Measurements from ENCODE around the gene YTHDF2.

YTHDF2 gene

DNA sequence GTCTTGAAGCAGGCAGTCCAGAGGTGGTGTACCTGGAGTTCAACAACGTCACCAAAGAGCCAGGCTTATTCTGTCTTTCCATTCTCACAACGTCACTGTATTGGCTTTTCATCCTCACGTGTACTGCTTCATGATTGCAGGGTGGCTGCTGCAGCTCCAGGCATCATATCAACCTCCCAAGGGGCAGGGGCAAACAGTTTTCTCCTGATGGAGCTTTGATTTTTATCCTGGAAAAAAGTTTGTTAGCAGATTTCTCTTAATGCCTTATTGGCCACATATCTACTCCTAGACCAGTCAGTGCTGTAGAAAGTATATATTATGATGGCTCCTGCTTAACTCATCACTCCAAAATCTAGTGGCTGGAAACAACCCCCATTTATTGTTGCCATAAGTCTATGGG is 66.9 kb downstream of the YTHDF2 start:
- no peak for DNase-seq

DNA sequence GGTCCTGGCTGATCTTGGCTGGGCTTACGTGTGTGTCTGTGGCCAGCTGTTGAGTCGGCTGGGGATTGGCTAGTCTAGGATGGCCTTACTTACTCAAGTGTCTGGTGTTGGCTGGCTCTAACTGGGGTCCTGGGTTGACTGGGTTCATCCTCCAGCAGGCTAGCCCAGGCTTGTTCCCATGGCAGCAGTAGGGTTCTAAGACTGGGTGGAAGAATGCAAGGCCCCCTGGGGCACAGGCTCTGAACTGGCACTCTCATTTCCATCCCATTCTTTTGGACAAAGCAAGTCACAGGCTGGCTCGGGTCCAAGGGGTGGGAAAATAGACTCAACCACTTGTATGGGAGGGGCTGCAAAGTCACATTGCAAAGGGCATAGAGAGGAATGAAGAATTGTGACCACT is 67.3 kb downstream of the YTHDF2 start:
- DNase-seq = no peak

DNA sequence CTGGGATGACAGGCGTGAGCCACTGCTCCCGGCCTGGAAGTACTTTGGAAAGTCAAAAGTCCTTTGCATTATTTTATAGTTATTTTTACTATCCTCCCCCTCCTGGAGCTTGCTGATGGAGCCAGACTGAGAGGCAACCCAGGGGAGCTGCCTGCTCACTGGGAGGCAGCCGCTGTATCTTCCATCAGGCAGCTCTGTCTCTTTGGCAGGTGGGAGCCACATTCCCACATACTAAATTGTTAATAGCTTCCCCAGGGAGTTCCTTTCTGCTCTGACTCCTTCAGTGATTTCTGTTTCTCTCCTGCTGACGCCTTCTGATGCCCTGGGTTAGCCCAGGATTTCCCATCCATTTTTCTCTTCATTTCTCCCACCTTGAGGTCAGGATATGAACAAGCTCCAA is 70.3 kb downstream of the YTHDF2 start:
- DNase-seq = no peak

DNA sequence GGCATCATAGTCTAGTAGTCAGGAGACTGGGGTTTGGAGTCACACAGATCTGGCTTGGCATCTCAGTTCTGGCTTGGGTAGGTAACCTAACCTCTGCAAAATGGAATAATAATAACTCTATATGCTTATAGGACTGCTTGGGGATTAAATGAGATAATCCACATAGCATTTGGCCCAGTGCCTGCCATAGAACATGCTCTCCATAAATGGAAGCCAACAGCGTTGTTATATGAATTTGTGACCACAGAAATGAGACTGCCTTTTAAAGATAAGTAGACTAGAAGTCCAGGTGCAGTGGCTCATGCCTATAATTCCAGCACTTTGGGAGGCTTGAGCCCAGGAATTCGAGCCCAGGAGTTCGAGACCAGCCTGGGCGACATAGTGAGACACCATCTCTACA is 71.2 kb downstream of the YTHDF2 start:
- DNase-seq = no peak

DNA sequence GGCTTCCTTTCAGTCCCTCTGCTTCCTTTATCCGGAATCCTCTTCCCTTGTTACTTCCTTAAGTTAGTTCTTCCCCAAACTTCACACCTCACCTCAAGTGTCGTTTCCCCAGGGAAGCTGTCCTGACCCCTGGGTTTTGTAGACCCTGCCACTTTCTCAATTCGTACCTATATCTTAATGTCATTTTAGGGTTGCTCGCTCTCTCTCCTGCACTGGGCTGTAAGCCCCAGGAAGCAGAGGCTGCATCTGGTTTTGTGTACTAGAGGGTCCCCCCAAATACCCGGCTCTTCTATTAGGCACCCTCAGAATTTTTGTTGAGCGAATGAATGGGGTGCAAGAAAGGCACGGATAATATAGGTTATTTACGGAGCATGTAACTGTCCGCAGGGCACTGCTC is 74.6 kb downstream of the YTHDF2 start:
- DNase-seq = no peak

DNA sequence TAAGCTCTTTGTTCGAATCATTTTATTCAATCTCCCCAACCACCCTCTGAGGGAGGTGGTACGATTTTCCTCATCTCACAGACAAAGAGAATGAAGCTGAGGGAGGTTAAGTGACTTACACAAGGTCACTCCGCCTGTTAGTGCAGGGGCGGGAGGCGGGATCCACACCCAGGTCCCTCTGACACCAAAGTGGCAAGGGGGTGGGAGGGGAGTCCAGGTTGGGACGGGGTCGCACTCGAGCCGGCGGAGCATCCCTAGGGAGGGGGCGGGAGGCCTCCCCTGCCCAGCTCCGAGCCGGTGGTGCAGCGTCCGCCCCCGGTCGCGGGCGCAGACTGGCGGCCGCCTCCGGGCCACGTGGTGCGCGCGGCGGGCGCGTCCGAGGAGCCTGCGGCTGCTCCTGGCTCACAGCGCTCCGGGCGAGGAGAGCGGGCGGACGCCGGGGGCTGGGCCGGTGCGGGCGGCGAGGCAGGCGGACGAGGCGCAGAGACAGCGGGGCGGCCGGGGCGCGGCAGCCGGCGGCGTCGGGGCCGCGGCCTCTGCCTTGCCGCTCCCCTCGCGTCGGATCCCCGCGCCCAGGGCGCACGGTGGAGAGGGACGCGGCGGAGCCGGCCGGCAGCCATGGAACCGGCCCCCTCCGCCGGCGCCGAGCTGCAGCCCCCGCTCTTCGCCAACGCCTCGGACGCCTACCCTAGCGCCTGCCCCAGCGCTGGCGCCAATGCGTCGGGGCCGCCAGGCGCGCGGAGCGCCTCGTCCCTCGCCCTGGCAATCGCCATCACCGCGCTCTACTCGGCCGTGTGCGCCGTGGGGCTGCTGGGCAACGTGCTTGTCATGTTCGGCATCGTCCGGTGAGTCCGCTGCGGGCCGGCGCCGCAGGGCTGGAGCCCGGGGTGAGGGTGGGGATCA is 75.3 kb downstream of the YTHDF2 start, which contains the start of gene OPRD1:
TSS of gene OPRD1 (plus strand) at position 405 of the 903 bp plus-strand sequence. CDS start at position 619, 214 bp downstream.
- no peak for DNase-seq

DNA sequence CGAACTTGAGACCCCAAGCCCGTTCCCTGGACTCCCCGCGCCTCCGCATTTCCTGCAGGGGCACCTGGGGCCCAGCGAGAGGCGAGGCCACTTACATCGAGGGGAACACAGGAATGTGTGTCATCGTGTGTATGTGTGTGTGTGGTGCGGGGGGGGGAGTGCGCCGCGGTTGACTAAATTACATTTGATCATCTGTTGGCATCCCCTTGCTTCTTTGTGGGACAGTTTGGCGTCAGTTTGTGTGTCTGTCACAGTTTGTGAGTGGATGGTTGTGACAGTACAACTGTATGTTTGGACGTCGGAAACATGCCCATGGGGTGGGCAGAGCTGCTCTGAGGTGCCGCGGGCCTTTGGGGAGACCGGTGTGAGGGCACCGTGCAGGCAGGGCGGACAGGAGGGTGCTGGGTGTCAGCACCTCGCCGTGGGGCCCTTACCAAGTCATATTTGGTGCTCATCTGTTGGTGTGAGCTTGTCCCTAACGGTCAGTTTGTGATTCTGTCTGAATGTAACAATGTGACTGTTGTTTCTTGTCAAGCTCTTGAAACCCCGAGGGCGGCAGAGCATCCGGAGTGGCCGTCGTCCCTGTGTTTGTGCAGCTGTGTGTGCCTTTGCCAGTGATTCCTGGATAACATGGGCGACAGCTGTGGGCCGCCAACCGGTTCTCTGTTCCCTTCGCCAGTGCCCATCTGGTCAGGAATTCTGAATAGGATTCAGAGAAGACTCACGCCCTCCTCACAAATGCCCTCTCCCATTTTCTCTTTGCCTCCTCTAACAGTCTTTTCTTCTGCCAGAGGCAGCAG is 76.1 kb downstream of the YTHDF2 start:
- no peak for DNase-seq

DNA sequence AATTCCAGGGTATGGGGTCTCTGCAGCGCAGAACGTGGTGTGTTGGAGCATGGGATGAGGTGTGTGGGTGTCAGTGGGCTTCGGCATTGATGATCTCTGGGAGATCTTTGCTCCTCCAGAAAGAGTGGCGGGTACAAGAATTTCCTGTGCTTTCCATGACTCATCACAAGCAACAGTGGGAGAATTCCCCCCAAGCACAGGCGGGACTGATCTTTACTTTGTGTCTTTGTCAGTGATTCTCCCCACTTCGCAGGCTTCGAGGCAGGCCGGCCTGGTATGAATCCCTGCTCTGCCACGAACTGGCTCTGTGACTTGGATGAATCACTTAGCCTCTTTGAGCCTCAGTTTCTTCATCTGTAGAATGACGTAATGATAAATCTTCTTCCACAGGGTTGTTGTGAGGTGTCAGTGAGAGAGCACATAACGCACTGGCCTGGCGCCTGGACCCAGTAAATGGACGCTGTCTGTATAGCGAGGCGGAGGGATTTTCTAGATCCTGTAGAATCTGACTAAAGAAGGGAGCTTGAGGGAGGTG is 77.3 kb downstream of the YTHDF2 start:
- DNase-seq = no peak

DNA sequence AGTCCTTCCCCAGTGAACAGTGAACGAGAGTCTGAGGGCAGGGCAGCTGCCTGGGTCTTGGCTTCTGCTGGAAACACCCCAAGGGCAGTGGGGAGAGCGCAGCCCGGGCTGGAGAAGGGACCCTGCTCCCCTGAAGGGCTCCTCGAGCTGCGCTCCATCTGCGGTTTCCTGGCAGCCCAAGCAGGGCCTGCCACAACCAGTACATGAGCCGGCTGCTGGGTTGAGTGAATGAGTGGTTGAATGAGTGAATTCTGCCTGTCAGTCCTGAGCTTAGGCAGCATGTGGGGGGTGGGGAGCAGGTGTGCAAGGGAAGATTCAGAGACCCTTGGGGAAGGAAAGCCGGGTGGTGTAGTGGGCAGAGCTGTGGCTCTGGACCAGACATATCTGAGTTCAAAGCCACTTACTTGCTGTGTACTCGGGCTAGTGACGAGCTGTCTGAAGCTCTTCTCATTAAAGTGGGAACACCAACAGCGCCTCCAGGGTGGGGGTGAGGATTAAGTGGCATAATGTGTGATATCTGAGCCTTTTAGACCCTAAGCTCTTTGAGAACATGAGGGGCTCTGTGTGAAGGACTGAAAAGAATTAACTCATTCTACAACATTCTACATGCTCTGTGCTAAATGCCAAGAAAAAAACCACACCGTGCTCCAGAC is 78.9 kb downstream of the YTHDF2 start:
- DNase-seq = no peak

DNA sequence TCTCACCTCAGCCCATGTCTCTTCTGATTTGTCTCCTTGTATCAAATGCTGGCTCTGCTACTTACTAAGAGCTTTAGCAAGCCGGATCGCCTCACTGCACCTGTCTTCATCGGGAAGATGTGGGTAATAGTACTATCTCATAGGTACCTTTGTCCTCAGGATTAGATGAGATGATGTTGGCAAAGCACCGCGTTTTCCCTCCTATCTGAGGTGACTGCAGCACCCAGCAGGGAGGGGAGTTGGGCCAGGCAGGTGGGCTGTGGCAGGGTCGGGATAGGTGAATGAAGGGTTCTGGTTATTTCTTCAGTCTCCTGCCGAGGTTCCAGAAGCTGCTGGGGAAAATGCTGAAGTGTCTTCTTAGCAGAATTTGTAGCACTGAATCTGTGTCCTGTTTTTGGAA is 80.4 kb downstream of the YTHDF2 start:
- DNase-seq = no peak

DNA sequence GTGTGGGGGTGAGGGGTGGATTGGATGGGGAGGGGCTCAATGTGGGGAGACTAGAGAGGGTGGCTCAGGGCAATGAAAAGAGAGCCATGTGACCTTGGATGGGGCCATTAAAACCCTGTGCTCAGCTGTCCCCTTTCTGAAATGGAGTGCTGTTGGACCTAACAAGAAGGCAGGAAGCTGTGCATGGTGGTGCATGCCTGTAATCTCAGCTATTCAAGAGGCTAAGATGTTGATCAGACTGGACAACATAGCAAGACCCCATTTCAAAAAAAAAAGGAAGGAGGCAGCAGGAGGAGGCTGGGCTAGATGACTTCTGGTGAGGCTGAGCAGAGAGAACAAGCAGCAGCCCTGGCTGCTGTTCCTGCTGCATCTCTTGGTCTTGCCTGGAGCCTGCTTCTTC is 82.3 kb downstream of the YTHDF2 start:
- DNase-seq = no peak

Measured in activated CD8-positive, alpha-beta memory T cell treated with anti-CD3 and anti-CD28 coated beads, Interleukin-2, amount 50 U/mL, for 4 hours (primary cell).